Measurements from ENCODE around the gene SLC16A14.

The SLC16A14 gene

DNA sequence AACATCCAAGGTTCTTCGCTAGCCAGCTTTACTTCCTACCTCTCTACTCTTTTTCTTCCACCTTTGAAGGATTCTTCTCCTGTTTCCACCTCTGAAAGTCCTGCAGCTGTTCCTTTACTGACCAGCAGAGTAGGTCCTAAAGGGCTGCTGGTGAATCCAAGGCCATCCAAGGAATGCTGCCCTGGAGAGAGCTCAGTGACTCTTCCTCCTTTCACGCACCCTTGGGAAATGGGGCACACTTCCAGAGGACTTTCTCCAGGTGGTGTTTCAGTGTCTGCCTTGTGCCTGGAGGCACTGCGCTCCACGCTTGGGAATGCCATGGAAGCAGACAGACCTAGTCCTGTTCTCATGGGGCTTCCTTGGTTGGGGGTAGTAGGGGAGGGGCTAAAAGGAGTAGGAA, 45.4 kb downstream of the SLC16A14 start:
- no peak for DNase-seq

DNA sequence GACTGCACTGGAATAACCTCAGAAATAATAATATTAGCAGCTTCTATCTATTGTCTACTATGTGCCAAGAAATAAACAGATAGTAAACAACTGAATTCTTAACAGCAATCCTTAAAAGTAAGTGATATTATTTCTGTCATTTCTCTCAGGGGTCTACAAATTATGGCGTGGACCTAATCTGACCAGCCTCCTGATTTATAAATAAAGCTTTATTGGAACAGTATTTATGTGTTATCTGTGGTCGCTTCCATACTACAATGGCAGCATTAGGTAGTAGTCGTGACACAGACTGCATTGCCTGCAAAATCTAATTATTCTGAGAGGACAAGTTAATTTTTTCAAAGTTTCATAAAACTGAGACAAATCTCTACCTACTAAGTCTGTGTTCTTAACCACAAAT, 49.0 kb downstream of the SLC16A14 start:
- no peak for DNase-seq

DNA sequence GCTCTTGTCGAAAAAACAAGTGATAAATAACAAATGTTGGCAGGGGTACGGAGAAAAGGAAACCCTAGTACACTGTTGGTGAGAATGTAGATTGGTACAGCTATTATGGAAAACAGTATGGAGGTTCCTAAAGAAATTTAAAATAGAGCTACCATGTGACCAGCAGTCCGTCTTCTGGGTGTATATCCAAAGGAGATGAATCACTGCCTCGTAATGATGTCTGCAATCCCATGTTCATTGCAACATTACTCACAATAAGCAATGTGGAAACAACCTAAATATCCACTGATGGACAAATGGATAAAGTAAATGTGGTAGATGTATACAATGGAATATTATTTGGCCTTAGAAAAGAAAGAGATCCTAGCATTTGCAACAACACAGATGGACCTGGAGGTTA, 50.6 kb downstream of the SLC16A14 start:
- DNase-seq, result no peak

DNA sequence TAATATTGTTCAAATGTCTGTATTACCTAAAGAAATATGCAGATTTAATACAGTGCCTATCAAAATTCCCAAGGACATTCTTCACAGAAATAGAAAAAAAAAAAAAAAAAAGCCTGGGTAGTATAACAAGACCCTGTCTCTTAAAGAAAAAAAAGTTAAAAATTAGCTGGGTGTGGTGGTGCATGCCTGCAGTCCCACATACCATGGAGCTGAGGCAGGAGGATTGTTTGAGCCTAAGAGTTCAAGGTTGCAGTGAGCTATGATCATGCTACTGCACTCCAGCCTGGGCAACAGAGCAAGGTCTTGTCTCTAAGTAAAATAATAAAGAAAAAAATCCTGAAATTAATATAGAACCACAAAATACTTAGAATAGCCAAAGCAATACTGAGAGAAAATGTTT, 51.9 kb downstream of the SLC16A14 start:
- no peak for DNase-seq

DNA sequence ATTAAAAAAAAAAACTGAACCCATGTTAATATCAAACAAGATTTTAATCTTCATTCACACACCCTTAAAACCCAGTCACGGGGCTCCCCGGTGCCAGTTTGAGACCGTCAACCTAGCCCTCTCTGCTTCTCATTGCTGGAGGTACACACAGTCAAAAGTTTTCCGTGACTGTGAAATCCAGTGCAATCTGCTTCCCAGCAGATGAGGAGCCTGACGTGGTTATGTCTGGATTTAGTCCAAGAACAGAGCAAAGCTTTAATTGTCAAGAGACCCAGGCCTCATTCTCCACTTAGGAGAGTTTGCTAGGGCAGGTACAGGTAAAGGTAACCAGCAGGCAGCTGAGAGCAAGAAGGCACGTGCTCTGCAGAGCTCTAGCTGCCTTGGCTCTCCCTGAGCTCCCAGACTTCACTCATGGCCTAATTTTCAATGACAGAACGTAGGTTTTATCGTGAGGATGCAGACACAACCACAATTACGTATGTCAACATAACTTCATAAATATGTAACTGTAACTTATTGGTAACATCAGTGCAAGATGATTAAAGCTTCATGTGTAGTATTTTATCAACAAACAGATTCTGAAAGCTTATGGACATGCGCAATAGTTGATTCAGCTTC, 56.3 kb downstream of the SLC16A14 start:
- no peak for DNase-seq

DNA sequence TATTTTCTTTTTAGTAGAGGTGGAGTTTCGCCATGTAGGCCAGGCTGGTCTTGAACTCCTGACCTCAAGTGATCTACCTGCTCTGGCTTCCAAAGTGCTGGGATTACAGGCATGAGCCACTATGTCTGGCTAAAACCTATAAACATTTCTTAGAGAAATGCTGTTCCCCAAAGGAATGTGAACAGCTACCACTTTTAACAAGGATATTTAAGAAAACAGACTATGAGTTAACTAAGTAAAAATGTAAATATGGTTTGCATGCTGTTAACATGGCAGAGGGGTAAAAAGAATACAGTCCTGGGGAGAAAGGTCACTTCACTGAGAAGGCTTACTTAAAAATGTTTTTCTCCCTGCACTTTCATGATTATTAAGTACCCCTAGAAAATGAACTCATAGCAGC, 57.1 kb downstream of the SLC16A14 start:
- DNase-seq, result no peak

DNA sequence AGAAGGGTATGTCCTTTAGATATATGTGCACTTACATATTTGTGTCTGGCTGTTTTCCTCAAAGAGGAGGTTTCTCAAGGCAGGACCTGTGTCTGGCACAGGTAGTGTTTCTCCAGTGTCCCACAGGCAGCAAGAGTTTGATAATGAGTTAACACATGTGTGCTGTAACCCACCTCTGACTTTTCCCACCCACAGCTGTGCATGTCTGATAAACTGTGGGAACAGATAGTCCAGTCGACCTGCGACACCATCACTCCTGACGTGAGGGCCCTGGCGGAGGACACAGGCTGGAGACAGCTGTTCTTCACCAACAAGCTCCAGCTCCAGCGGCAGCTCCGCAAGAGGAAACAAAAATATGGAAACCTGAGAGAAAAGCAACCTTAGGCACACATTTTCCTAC, 58.2 kb downstream of the SLC16A14 start:
- DNase-seq, result no peak

DNA sequence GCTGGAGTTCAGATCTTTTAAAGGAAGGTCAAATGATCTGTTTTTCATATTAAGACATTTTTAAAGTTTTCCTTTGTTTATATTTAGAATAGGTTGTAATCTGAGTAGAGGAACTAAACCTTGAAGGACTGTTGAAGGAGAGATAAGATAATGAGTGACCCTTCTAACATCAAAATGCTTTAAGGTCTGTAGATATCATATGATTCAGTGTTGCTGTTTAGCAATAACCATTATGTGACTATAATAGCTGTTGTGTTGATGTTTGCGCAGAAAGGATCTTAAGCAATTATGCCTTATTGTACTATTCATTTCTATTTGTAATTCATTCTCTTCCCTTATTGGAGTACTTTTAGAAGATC, 60.0 kb downstream of the SLC16A14 start:
- no peak for DNase-seq

DNA sequence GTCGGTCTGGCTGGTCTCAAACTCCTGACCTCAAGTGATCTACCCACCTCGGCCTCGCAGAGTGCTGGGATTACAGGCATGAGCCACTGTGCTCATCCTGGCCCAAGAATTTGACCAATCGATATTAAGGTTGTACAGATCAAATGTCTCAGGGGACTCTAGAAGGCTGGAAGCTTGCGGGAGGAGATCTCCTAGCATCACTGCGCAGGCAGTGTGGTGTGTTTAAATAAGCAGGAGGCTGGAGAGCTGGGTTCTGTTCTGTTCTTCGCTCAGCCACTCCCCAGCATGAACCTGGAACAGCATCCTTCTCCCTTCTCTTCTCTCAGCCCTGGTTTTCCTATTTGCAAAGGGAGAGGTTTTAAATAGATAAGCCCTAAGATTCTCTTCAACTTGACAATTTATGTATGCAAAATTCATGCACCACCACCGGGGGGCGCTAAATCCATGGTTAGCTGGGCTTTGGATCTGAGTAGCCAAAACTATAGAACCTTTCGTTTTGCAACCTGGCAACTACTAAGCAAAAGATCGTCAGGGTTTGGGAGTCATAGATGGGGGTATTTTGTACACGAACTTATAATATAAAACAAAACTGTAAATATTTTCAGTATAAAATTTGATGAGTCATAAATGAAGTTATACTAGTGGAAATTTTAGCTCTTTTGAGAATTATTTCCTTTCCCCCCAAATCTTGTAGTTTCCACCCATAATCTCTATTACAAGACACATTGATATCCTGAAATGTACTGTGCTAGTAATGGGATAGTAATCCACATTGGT, 60.6 kb downstream of the SLC16A14 start:
- DNase-seq, result peak; percentile 78 to 86

DNA sequence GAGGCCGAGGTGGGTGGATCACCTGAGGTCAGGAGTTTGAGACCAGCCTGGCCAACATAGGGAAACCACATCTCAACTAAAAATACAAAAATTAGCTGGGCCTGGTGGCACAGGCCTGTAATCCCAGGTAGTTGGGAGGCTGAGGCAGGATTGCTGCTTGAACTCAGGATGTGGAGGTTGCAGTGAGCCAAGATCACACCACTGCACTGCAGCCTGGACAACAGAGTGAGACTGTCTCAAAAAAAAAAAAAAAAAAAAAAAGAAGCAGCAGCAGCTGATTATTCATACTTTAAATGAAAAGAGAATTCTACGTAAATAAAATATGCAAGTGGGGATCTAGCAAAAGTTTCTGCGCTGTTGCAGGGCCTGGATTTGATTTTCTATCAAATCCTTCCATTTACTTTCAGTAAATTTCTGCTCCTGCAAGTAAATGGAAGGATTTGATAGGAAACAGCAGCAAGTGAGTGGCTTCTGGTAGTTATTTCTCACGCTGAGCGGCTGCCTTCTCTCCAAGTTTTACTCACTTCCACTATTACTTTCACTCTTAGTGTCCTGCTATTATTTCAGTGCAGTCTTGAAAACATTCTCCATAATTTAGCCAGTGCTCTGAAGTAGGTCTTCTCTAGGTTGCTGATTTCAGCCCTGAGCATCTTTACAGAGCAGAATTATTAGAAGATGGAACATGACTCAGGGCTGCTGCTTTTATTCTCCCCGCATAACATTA, 68.4 kb downstream of the SLC16A14 start:
- no peak for DNase-seq

DNA sequence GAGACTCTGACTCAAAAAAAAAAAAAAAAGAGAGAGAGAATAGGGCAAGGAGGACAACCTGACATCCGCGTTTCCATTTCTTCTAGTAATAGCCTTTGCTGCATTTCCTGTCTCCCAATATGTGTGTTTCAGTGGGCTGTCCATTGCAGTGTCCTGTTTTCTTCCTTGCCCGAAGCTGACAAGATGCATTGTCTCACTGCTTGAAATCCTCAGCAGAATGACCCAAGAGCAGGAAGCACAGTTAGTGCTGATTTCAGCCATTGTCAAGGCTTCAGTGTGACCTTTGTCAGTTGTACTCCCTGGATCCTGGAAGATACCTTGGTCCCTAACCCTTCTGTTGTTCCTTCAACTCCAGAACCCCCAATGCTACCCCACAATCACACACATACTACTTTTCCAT, 71.2 kb downstream of the SLC16A14 start:
- DNase-seq, result no peak

DNA sequence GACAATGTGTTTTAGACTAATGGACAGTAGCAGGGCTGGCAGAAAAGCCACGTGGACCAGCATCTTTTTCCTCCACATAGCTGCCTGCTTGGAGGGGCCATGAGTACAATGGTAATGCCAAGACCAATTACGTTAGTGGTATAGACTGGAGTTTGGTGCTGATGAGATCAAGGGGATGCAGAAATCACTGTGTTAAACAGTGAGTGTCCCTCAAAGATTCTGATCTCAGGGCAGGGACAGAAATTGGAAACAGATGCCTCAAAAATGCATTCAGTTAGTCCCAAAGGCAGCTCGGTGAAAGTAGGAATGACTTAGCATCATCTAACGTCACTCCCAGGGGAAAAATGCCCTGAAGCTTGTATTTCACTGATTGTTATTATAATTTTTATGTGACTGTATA, 72.4 kb downstream of the SLC16A14 start:
- DNase-seq, result no peak

DNA sequence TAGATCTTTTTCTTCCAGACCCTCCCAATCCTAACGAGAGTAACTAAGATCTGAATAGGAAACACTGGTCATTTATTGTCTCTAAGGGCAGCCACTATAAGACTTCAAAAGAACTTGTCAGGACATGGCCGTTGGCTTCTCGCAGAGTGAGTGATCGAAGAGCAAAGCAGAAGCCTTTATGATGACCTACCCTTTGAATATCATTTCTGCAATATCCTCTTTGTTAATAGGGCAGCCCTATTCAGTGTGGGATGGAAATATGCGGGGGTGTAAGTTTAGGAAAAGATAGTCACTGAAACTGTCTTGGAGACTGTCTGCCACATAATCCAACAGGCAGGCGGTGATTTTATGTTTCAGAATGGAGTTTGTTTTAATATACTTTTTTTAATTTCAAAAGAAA, 75.5 kb downstream of the SLC16A14 start:
- DNase-seq, result no peak

Measured in activated CD4-positive, alpha-beta T cell treated with anti-CD3 and anti-CD28 coated beads for 4 hours (primary cell).